Naive B cell (primary cell): ENCODE measurements around the gene GPR39. TPM values are rescaled to one million over a fixed set of nuclear protein-coding genes. Genes with fewer than 3 reads are reported as not detected.
"Not testable (repeated sequence)": the region's sequence is repeated elsewhere in the genome, so short reads cannot be mapped to it uniquely, and the experiment has no call there.

ENCODE experiments used
- ATAC-seq, 2 donors: fragments of 150-1000 bp; cut with Tn5 transposase; 2 replicates each; pipeline ENCODE4 v1.10.0; 2021; ENCODE audit warnings: low read depth in 2 of 2, mild to moderate bottlenecking in 2 of 2, moderate library complexity in 2 of 2
- DNase-seq: peaks from one replicate; pipeline ENCODE4 v3.0.0; 2022
- H3K27ac Mint-ChIP-seq, 6 donors: one replicate each; pipeline ENCODE4 v1.8.0; 2020 to 2022; ENCODE audit warnings: mild to moderate bottlenecking in 6 of 6, mixed read lengths in 6 of 6, moderate library complexity in 5 of 6, inconsistent platforms in 2 of 6
- H3K27me3 Mint-ChIP-seq, 3 donors: one replicate each; pipeline ENCODE4 v1.8.0; 2021 to 2022; ENCODE audit warnings: mixed read lengths in 3 of 3, mild to moderate bottlenecking in 1 of 3
- H3K36me3 Mint-ChIP-seq, 2 donors: one replicate each; pipeline ENCODE4 v1.8.0; 2020 to 2022; ENCODE audit warnings: mixed read lengths in 2 of 2, inconsistent platforms in 1 of 2, mild to moderate bottlenecking in 1 of 2
- H3K4me1 Mint-ChIP-seq, 3 donors: one replicate each; pipeline ENCODE4 v1.8.0; 2020 to 2022; ENCODE audit warnings: mixed read lengths in 3 of 3, inconsistent platforms in 1 of 3, mild to moderate bottlenecking in 1 of 3, moderate library complexity in 1 of 3
- H3K4me3 Mint-ChIP-seq, 8 donors: one replicate each; pipeline ENCODE4 v1.8.0; 2020 to 2022; ENCODE audit warnings: mild to moderate bottlenecking in 8 of 8, mixed read lengths in 8 of 8, moderate library complexity in 8 of 8, inconsistent platforms in 2 of 8
- H3K9me3 Mint-ChIP-seq, 7 donors: one replicate each; pipeline ENCODE4 v1.8.0; 2020 to 2022; ENCODE audit warnings: mixed read lengths in 7 of 7, mild to moderate bottlenecking in 5 of 7, inconsistent platforms in 2 of 7, moderate library complexity in 1 of 7
- polyA plus RNA-seq, 6 donors: library from polyadenylated mRNA; unstranded; fragments of 300-500 nt; fragmentation: Illumina TruSeq; gene quantifications; one replicate each; pipeline ENCODE4 v1.2.3, GENCODE V29; 2021; ENCODE audit warnings: low read depth in 6 of 6

The GPR39 gene
- polyA plus RNA-seq, 6 donors from 2014 or later: not detected

GRCh38 chr2:132392221-132392620 lies 24.4 kb upstream of the GPR39 start:
- Mint-ChIP-seq H3K4me3 (no peak overlapping the region), H3K36me3 (no peaks in the 10 kb centered on the region), H3K27ac (no peak overlapping the region), H3K4me1 (no peaks in the 10 kb centered on the region), H3K9me3 (peaks cover 0 to 20% (median 4%) of the 10 kb centered on the region in 7 donors), H3K27me3 (no peaks in the 10 kb centered on the region)
- DNase-seq (no peak), ATAC-seq (no peak)

- Mint-ChIP-seq H3K4me3 (no peak overlapping the region), H3K27ac (no peak overlapping the region)
- ATAC-seq: no peak
These were observed 23.7 kb upstream of the GPR39 start for GRCh38 chr2:132392879-132393278.

GRCh38 chr2:132397042-132397441 lies 19.6 kb upstream of the GPR39 start:
- not testable (repeated sequence) for H3K4me3 Mint-ChIP-seq, H3K27ac Mint-ChIP-seq, H3K36me3 Mint-ChIP-seq, ATAC-seq, H3K4me1 Mint-ChIP-seq, H3K27me3 Mint-ChIP-seq, DNase-seq
- peaks cover 0 to 18% (median 3%) of the 10 kb centered on the region in 7 donors for H3K9me3 Mint-ChIP-seq

More at GRCh38 chr2:132392879-132393278, 23.7 kb upstream of the GPR39 start:
- DNase-seq: no peak
- H3K4me1 Mint-ChIP-seq: no peaks in the 10 kb centered on the region
- H3K27me3 Mint-ChIP-seq: no peaks in the 10 kb centered on the region
- peaks cover 0 to 16% (median 4%) of the 10 kb centered on the region in 7 donors for H3K9me3 Mint-ChIP-seq
- H3K36me3 Mint-ChIP-seq: no peaks in the 10 kb centered on the region

GRCh38 chr2:132400169-132400900 lies 16.3 kb upstream of the GPR39 start:
- H3K4me1 Mint-ChIP-seq: no peaks in the 10 kb centered on the region
- H3K4me3 Mint-ChIP-seq: no peak overlapping the region
- H3K36me3 Mint-ChIP-seq: no peaks in the 10 kb centered on the region
- no peak for ATAC-seq
- H3K27ac Mint-ChIP-seq: no peak overlapping the region
- no peaks in the 10 kb centered on the region for H3K27me3 Mint-ChIP-seq
- no peak for DNase-seq
- peaks cover 1 to 10% (median 6%) of the 10 kb centered on the region in 7 donors for H3K9me3 Mint-ChIP-seq

GRCh38 chr2:132400901-132401240 lies 15.7 kb upstream of the GPR39 start:
- H3K27ac Mint-ChIP-seq: no peak overlapping the region
- no peaks in the 10 kb centered on the region for H3K36me3 Mint-ChIP-seq
- ATAC-seq (no peak), DNase-seq (no peak)
- H3K4me3 Mint-ChIP-seq: no peak overlapping the region
- no peaks in the 10 kb centered on the region for H3K27me3 Mint-ChIP-seq
- H3K9me3 Mint-ChIP-seq: peaks cover 2 to 11% (median 6%) of the 10 kb centered on the region in 7 donors
- no peaks in the 10 kb centered on the region for H3K4me1 Mint-ChIP-seq

- Mint-ChIP-seq H3K9me3 (peaks cover 3 to 15% (median 5%) of the 10 kb centered on the region in 7 donors), H3K27me3 (no peaks in the 10 kb centered on the region), H3K4me1 (no peaks in the 10 kb centered on the region), H3K4me3 (no peak overlapping the region), H3K36me3 (no peaks in the 10 kb centered on the region), H3K27ac (no peak overlapping the region)
- DNase-seq (no peak), ATAC-seq (no peak)
These were observed 15.3 kb upstream of the GPR39 start for GRCh38 chr2:132401326-132401725.

- DNase-seq (no peak), ATAC-seq (no peak)
- peak overlapping the region in 1 of 8 donors; percentile 47 for H3K4me3 Mint-ChIP-seq
- H3K27me3 Mint-ChIP-seq: no peaks in the 10 kb centered on the region
- H3K27ac Mint-ChIP-seq: no peak overlapping the region
- H3K36me3 Mint-ChIP-seq: no peaks in the 10 kb centered on the region
- H3K9me3 Mint-ChIP-seq: peaks cover 3 to 25% (median 10%) of the 10 kb centered on the region in 7 donors
- H3K4me1 Mint-ChIP-seq: no peaks in the 10 kb centered on the region
These were observed 13.5 kb upstream of the GPR39 start for GRCh38 chr2:132403146-132403545.

GRCh38 chr2:132404056-132404455 lies 12.5 kb upstream of the GPR39 start:
- no peak overlapping the region for H3K4me3 Mint-ChIP-seq
- ATAC-seq (no peak), DNase-seq (no peak)
- H3K36me3 Mint-ChIP-seq: no peaks in the 10 kb centered on the region
- no peak overlapping the region for H3K27ac Mint-ChIP-seq
- peaks cover 3 to 25% (median 10%) of the 10 kb centered on the region in 7 donors for H3K9me3 Mint-ChIP-seq
- no peaks in the 10 kb centered on the region for H3K4me1 Mint-ChIP-seq
- no peaks in the 10 kb centered on the region for H3K27me3 Mint-ChIP-seq

GRCh38 chr2:132407784-132408183 lies 8.8 kb upstream of the GPR39 start:
- Mint-ChIP-seq H3K4me1 (no peaks in the 10 kb centered on the region), H3K27ac (no peak overlapping the region), H3K36me3 (no peaks in the 10 kb centered on the region), H3K27me3 (no peaks in the 10 kb centered on the region), H3K4me3 (no peak overlapping the region), H3K9me3 (peaks cover 3 to 31% (median 12%) of the 10 kb centered on the region in 7 donors)
- DNase-seq (no peak), ATAC-seq (no peak)

GRCh38 chr2:132412021-132412420 lies 4.6 kb upstream of the GPR39 start:
- no peak for ATAC-seq
- Mint-ChIP-seq H3K4me3 (no peak overlapping the region), H3K9me3 (peaks cover 3 to 22% (median 5%) of the 10 kb centered on the region in 7 donors), H3K27me3 (peaks cover 8 to 32% (median 23%) of the 10 kb centered on the region in 3 donors), H3K27ac (no peak overlapping the region), H3K4me1 (no peaks in the 10 kb centered on the region), H3K36me3 (no peaks in the 10 kb centered on the region)
- DNase-seq: no peak

- ATAC-seq (no peak), DNase-seq (no peak)
- Mint-ChIP-seq H3K27me3 (peaks cover 19 to 46% (median 40%) of the 10 kb centered on the region in 3 donors), H3K4me1 (no peaks in the 10 kb centered on the region), H3K36me3 (peaks cover 0 to 7% of the 10 kb centered on the region in 2 donors), H3K27ac (no peak overlapping the region), H3K4me3 (no peak overlapping the region), H3K9me3 (peaks cover 0 to 12% (median 3%) of the 10 kb centered on the region in 7 donors)
These were observed 2.5 kb upstream of the GPR39 start for GRCh38 chr2:132414081-132414480.

- Mint-ChIP-seq H3K27me3 (peaks cover 19 to 51% (median 41%) of the 10 kb centered on the region in 3 donors), H3K4me1 (no peaks in the 10 kb centered on the region), H3K36me3 (peaks cover 0 to 7% of the 10 kb centered on the region in 2 donors), H3K27ac (no peak overlapping the region), H3K9me3 (peaks cover 0 to 5% (median 3%) of the 10 kb centered on the region in 7 donors), H3K4me3 (peak overlapping the region in 1 of 8 donors; percentile 41)
- ATAC-seq (no peak), DNase-seq (no peak)
These were observed 1.2 kb upstream of the GPR39 start for GRCh38 chr2:132415256-132415914.

GRCh38 chr2:132415915-132416722 lies 486 bp upstream of the GPR39 start:
- Mint-ChIP-seq H3K27ac (no peak overlapping the region), H3K4me3 (peak overlapping the region in 1 of 8 donors; percentile 41), H3K36me3 (peaks cover 0 to 7% of the 10 kb centered on the region in 2 donors), H3K27me3 (peaks cover 19 to 51% (median 41%) of the 10 kb centered on the region in 3 donors), H3K9me3 (peaks cover 0 to 4% (median 0%) of the 10 kb centered on the region in 7 donors), H3K4me1 (no peaks in the 10 kb centered on the region)
- DNase-seq: no peak
- no peak for ATAC-seq
